Activated naive CD4-positive, alpha-beta T cell treated with anti-CD3 and anti-CD28 coated beads for 36 hours (primary cell): Measurements from ENCODE around the gene LST1. TPM values are rescaled to one million over a fixed set of nuclear protein-coding genes. Genes with fewer than 3 reads are reported as not detected.

ENCODE experiments used
- CTCF ChIA-PET: fragments of 350-600 bp; sonication (Branson Sonifier 250); formaldehyde crosslinking; loops from one replicate; lab custom pipeline; 2021; ENCODE audit warnings: antibody characterized with exemption; lab: Charles Lee
- DNase-seq: peaks from one replicate; pipeline ENCODE4 v3.0.0-alpha.2; 2020
- H3K27ac Mint-ChIP-seq: one replicate; pipeline ENCODE4 v1.8.0; 2021; ENCODE audit warnings: mild to moderate bottlenecking, mixed read lengths
- H3K27me3 Mint-ChIP-seq: one replicate; pipeline ENCODE4 v1.8.0; 2021; ENCODE audit warnings: low read depth, mixed read lengths
- H3K36me3 Mint-ChIP-seq: one replicate; pipeline ENCODE4 v1.8.0; 2021; ENCODE audit warnings: low read depth, mixed read lengths
- H3K4me1 Mint-ChIP-seq: one replicate; pipeline ENCODE4 v1.8.0; 2021; ENCODE audit warnings: low read depth, mixed read lengths
- H3K4me3 Mint-ChIP-seq: one replicate; pipeline ENCODE4 v1.8.0; 2021; ENCODE audit warnings: mild to moderate bottlenecking, moderate library complexity, mixed read lengths
- H3K9me3 Mint-ChIP-seq: one replicate; pipeline ENCODE4 v1.8.0; 2021; ENCODE audit warnings: mixed read lengths
- intact Hi-C: fragments of 100-400 bp; cut with micrococcal nuclease; formaldehyde crosslinking; loops from one replicate; pipeline ENCODE4 v1.15.1; 2023
- total RNA-seq, 2 experiments: library from RNA; stranded (reverse); gene quantifications; one replicate each; pipeline ENCODE4 v1.2.3, GENCODE V29; 2021

LST1 gene
- total RNA-seq, 2 experiments from 2014 or later, result 11.5 to 12.5 TPM

DNA sequence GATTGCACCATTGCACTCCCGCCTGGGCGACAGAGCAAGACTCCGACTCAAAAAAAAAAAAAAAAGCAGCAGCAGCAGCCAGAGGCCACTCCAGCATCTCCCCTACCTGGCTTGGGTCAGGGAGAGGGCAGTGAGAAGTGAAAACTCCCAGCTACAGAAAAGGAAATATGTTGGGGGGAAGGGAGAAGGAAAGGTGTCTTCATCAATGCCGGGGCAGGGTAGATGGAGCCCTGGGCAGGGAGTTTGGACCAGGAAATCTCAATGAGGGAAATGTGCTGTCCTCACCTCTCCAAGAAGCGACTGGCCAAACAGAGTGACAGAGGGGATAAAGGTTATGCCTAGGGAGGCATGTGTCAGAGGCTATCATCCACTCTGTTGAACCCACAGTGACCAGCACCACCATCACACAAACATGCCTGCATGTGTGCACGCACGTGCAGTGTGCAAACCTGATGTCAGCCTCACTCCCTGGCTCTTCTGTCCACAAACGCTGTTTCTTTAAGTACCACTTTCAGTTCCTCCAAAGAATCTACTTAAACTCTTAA is 28.1 kb downstream of the LST1 start:
- Mint-ChIP-seq H3K4me1 (peaks cover 38% of the 10 kb centered on the region), H3K4me3 (no peak overlapping the region), H3K9me3 (no peaks in the 10 kb centered on the region), H3K27ac (no peak overlapping the region), H3K27me3 (no peaks in the 10 kb centered on the region), H3K36me3 (peaks cover 14% of the 10 kb centered on the region)
- DNase-seq, result no peak
- CTCF ChIA-PET, result interaction anchor here (1.7 to 6.4 kb wide), 2 partner anchors 16 to 63 kb away, joined by 8 to 41 read pairs; no protein-coding TSS in a partner anchor
- intact Hi-C loops, result no loop called here

- Mint-ChIP-seq H3K4me1 (peaks cover 43% of the 10 kb centered on the region), H3K27ac (peak within 1 kb of the TSS; percentile 91), H3K27me3 (no peaks in the 10 kb centered on the region), H3K9me3 (no peaks in the 10 kb centered on the region), H3K4me3 (peak within 1 kb of the TSS; percentile 77), H3K36me3 (peaks cover 16% of the 10 kb centered on the region)
- DNase-seq, result no peak
- intact Hi-C loops, result no loop called here
- CTCF ChIA-PET, result interaction anchor here (6.4 kb wide), 1 partner anchor 17 kb away, joined by 41 read pairs; no protein-coding TSS in a partner anchor
Observed at GRCh38 chr6:31614684-31615578, 28.9 kb downstream of the LST1 start, which contains the start of gene AIF1. AIF1 (plus strand) TSS chr6:31615234; CDS start chr6:31615330, 96 bp downstream.

- intact Hi-C loops, result no loop called here
- H3K36me3 Mint-ChIP-seq, result peaks cover 16% of the 10 kb centered on the region
- H3K4me3 Mint-ChIP-seq, result peak overlapping the region; percentile 77
Observed at GRCh38 chr6:31615748-31616147, 29.7 kb downstream of the LST1 start.

DNA sequence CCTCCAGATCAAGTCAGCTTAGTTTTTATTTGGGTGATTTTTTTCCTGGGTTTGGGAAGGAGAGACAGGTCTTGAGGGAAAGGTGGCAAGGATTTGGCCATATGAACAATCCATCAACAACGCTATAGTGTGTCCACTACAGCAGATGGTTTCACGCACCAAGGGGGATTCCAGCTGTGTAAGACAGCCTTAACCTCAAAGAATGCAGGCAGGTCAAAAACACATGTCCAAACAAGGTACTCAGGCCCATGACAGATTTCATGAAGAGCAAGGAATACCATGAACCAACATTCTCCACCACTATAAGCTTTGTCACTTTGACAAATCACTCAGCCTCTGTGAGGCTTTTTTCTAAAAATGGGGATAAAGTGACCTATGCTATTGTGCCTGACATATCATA is 30.9 kb downstream of the LST1 start:
- DNase-seq, result no peak
- CTCF ChIA-PET, result interaction anchor here (1.2 to 6.4 kb wide), 5 partner anchors 19 to 76 kb away, joined by 3 to 41 read pairs (median 4); partner anchors contain the start of genes ATP6V1G2 and DDX39B
- Mint-ChIP-seq H3K36me3 (peaks cover 26% of the 10 kb centered on the region), H3K9me3 (no peaks in the 10 kb centered on the region), H3K27me3 (no peaks in the 10 kb centered on the region), H3K4me1 (peaks cover 49% of the 10 kb centered on the region), H3K27ac (peak overlapping the region; percentile 91), H3K4me3 (peak overlapping the region; percentile 77)
- intact Hi-C loops, result no loop called here

More at GRCh38 chr6:31615748-31616147, 29.7 kb downstream of the LST1 start:
- Mint-ChIP-seq H3K27ac (peak overlapping the region; percentile 91), H3K27me3 (no peaks in the 10 kb centered on the region), H3K4me1 (peaks cover 43% of the 10 kb centered on the region), H3K9me3 (no peaks in the 10 kb centered on the region)
- CTCF ChIA-PET, result interaction anchor here (1.2 to 6.4 kb wide), 4 partner anchors 18 to 75 kb away, joined by 3 to 41 read pairs (median 4); partner anchors contain the start of genes ATP6V1G2 and DDX39B
- peak; percentile 74 for DNase-seq

- DNase-seq, result peak; percentile 99
- intact Hi-C loops, result loop anchor here (1.0 kb wide), 11 partner anchors 32 to 243 kb away; partner anchors contain the start of genes ABHD16A, BAG6 and NFKBIL1
- H3K36me3 Mint-ChIP-seq, result peaks cover 50% of the 10 kb centered on the region
- no peaks in the 10 kb centered on the region for H3K27me3 Mint-ChIP-seq
- H3K27ac Mint-ChIP-seq, result peak overlapping the region; percentile 97
- H3K9me3 Mint-ChIP-seq, result no peaks in the 10 kb centered on the region
- H3K4me1 Mint-ChIP-seq, result peaks cover 55% of the 10 kb centered on the region
- CTCF ChIA-PET, result interaction anchor here (0.6 kb wide), 2 partner anchors 11 to 395 kb away, joined by 3 to 6 read pairs; no protein-coding TSS in a partner anchor
- peak overlapping the region; percentile 83 for H3K4me3 Mint-ChIP-seq
Observed at GRCh38 chr6:31619805-31620585, 33.9 kb downstream of the LST1 start.

DNA sequence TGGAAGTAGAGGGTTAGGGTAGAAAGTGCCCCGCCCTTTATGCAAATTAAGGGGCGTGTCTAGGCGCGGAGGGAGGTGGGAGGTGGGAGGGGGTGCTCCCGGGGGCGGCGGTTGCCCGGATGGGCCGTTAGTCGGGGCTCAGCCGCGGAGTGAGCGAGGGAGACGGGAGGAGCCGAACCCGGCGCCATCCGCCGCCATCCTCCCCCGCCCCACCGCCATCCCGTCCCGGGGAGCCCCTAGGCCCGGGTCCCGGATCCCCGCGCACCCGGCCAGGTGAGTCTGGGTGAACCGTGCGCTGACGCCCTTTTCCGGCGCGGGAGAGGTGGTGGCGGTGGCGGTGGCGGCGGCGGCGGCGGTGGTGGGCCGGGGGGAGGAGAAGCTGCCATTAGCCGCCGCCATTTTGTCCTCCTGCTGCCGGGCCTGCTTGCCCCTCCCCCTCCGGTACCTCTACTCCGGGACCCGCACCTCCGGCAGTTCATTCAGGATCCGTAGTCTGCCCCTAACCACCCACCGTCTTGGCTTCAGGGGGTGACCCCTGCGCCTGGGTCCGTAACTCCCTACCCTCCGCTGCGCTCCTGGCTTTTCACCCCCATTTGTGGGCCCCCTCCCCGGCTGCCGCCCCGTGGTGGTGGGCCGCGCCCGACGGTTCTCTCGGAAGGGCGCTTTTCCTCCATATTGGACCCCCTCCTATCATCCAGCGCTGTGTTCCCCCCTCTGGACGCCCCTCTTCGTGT is 34.7 kb downstream of the LST1 start, which contains the start of gene PRRC2A:
Gene PRRC2A (plus strand): TSS at position 130 of the 734 bp plus-strand sequence. CDS start 2,075 bp downstream, outside the sequence.
- H3K4me3 Mint-ChIP-seq, result peak within 1 kb of the TSS; percentile 83
- intact Hi-C loops, result loop anchor here (1.0 kb wide), 11 partner anchors 32 to 243 kb away; partner anchors contain the start of genes ABHD16A, BAG6 and NFKBIL1
- H3K27ac Mint-ChIP-seq, result peak within 1 kb of the TSS; percentile 97
- peaks cover 50% of the 10 kb centered on the region for H3K4me1 Mint-ChIP-seq
- H3K9me3 Mint-ChIP-seq, result no peaks in the 10 kb centered on the region
- no peaks in the 10 kb centered on the region for H3K27me3 Mint-ChIP-seq
- peaks cover 58% of the 10 kb centered on the region for H3K36me3 Mint-ChIP-seq
- CTCF ChIA-PET, result interaction anchor here (0.6 to 1.1 kb wide), 3 partner anchors 12 to 126 kb away, joined by 3 to 7 read pairs (median 4); no protein-coding TSS in a partner anchor
- peak; percentile 84 for DNase-seq

- Mint-ChIP-seq H3K36me3 (peaks cover 63% of the 10 kb centered on the region), H3K4me3 (peak overlapping the region; percentile 83), H3K9me3 (no peaks in the 10 kb centered on the region), H3K4me1 (peaks cover 46% of the 10 kb centered on the region), H3K27me3 (no peaks in the 10 kb centered on the region), H3K27ac (peak overlapping the region; percentile 97)
- intact Hi-C loops, result no loop called here
- CTCF ChIA-PET, result interaction anchor here (1.1 kb wide), 3 partner anchors 13 to 127 kb away, joined by 4 to 7 read pairs (median 4); no protein-coding TSS in a partner anchor
- DNase-seq, result no peak
Observed at GRCh38 chr6:31621320-31621939, 35.4 kb downstream of the LST1 start.

DNA sequence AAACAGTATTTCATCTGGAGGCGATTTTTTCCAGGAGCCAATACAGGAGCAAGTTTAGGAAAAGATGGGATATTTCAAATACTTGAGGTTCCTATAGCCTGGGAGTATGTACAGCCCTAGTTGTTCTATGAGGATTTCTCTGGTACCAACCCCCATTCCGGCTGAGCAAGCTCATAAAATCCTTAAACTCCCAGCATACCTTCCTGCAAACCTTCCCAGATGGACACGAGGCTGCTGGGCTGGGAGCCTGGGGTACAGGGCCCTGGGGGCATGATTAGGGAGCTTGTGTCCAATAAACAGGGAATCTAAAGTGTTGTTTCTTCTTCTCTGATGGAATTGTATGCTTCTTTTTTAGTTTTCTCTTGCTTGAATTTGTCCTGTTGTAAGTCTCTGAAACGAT is 35.9 kb downstream of the LST1 start:
- Mint-ChIP-seq H3K36me3 (peaks cover 61% of the 10 kb centered on the region), H3K27ac (peak overlapping the region; percentile 97), H3K27me3 (no peaks in the 10 kb centered on the region), H3K9me3 (no peaks in the 10 kb centered on the region), H3K4me1 (peaks cover 40% of the 10 kb centered on the region), H3K4me3 (peak overlapping the region; percentile 83)
- intact Hi-C loops, result no loop called here
- CTCF ChIA-PET, result interaction anchor here (0.5 to 1.1 kb wide), 6 partner anchors 12 to 127 kb away, joined by 3 to 7 read pairs (median 4); partner anchors contain the start of gene ATP6V1G2
- no peak for DNase-seq

- H3K27me3 Mint-ChIP-seq, result no peaks in the 10 kb centered on the region
- no peaks in the 10 kb centered on the region for H3K9me3 Mint-ChIP-seq
- CTCF ChIA-PET, result interaction anchor here (0.5 to 1.1 kb wide), 6 partner anchors 12 to 219 kb away, joined by 3 to 5 read pairs (median 4); partner anchors contain the start of gene ATP6V1G2
- H3K27ac Mint-ChIP-seq, result peak overlapping the region; percentile 97
- peaks cover 36% of the 10 kb centered on the region for H3K4me1 Mint-ChIP-seq
- H3K36me3 Mint-ChIP-seq, result peaks cover 65% of the 10 kb centered on the region
- no peak for DNase-seq
- intact Hi-C loops, result no loop called here
- H3K4me3 Mint-ChIP-seq, result peak overlapping the region; percentile 83
Observed at GRCh38 chr6:31622684-31623091, 36.6 kb downstream of the LST1 start.

- no peak overlapping the region for H3K4me3 Mint-ChIP-seq
- no peaks in the 10 kb centered on the region for H3K27me3 Mint-ChIP-seq
- peaks cover 72% of the 10 kb centered on the region for H3K36me3 Mint-ChIP-seq
- no peak for DNase-seq
- H3K27ac Mint-ChIP-seq, result peak overlapping the region; percentile 4
- intact Hi-C loops, result no loop called here
- CTCF ChIA-PET, result no interaction called here
- H3K9me3 Mint-ChIP-seq, result no peaks in the 10 kb centered on the region
- H3K4me1 Mint-ChIP-seq, result peaks cover 29% of the 10 kb centered on the region
Observed at GRCh38 chr6:31624070-31624469, 38.0 kb downstream of the LST1 start.
